Lung (tissue), 12 donors: ENCODE measurements around the gene C15orf62. TPM values are rescaled to one million over a fixed set of nuclear protein-coding genes. Genes with fewer than 3 reads are reported as not detected.

ENCODE experiments used
- ATAC-seq: fragments of 200-7000 bp; cut with Tn5 transposase; one replicate; pipeline ENCODE4 v1.9.1; 2020; ENCODE audit warnings: moderate number of reproducible peaks; ENCODE audit not compliant: insufficient read depth, low FRiP score
- DNase-seq, 3 donors: peaks; one replicate each; pipeline ENCODE4 v3.0.0-alpha.2; 2013 to 2017
- H3K27ac ChIP-seq, 2 donors: one replicate each; pipeline ENCODE4 v1.5.1; 2013; ENCODE audit warnings: mild to moderate bottlenecking in 2 of 2, moderate library complexity in 2 of 2, control low read depth in 1 of 2, inconsistent platforms in 1 of 2, low read depth in 1 of 2, low read length in 1 of 2
- H3K27me3 ChIP-seq, 3 donors: one replicate each; pipeline ENCODE4 v1.5.1; 2013; ENCODE audit warnings: low read length in 2 of 3; ENCODE audit not compliant: control insufficient read depth in 3 of 3, insufficient read depth in 3 of 3
- H3K36me3 ChIP-seq, 4 donors: one replicate each; pipeline ENCODE4 v1.5.1; 2013; ENCODE audit warnings: low read length in 4 of 4, mild to moderate bottlenecking in 1 of 4, moderate library complexity in 1 of 4; ENCODE audit not compliant: control insufficient read depth in 4 of 4, insufficient read depth in 4 of 4
- H3K4me1 ChIP-seq, 5 donors: one replicate each; pipeline ENCODE4 v1.5.1; 2013; ENCODE audit warnings: low read length in 5 of 5, mild to moderate bottlenecking in 2 of 5, moderate library complexity in 1 of 5; ENCODE audit not compliant: control insufficient read depth in 5 of 5, insufficient read depth in 5 of 5
- H3K4me3 ChIP-seq: one replicate; pipeline ENCODE4 v1.5.1; 2013; ENCODE audit warnings: mild to moderate bottlenecking, control low read depth, moderate library complexity
- H3K9ac ChIP-seq, 2 donors: one replicate each; pipeline ENCODE4 v1.5.1; 2013; ENCODE audit warnings: low read length in 2 of 2, control low read depth in 1 of 2; ENCODE audit not compliant: insufficient read depth in 1 of 2
- H3K9me3 ChIP-seq, 4 donors: one replicate each; pipeline ENCODE4 v1.5.1; 2013; ENCODE audit warnings: low read length in 3 of 4, mild to moderate bottlenecking in 1 of 4, moderate library complexity in 1 of 4; ENCODE audit not compliant: control insufficient read depth in 4 of 4, insufficient read depth in 3 of 4
- WGBS, 2 donors: extraction: QIAGEN DNeasy Blood & Tissue Kit; methylation state at CpG; one replicate each; pipeline ENCODE4 v1.1.7; 2013; 5-methylcytosine and 5-hydroxymethylcytosine counted together
- polyA plus RNA-seq, 2 donors: library from polyadenylated mRNA; stranded (reverse); fragments of 200-250 nt; gene quantifications; one replicate each; pipeline ENCODE4 v1.2.1, GENCODE V29; 2013
- total RNA-seq, 2 donors: library from RNA; depleted of rRNA in 1 of 2; stranded (reverse); fragments of >200 nt in 1 of 2; gene quantifications; one replicate each; pipeline ENCODE4 v1.2.1, GENCODE V29; 2014 to 2021
- TF ChIP-seq, protein P1 (sequence below): IDR thresholded peaks from 2 replicates; pipeline ENCODE4 v1.5.1; 2012; ENCODE audit warnings: mild to moderate bottlenecking; ENCODE audit errors: control extremely low read depth, extremely low read depth
- donor health status: control.
- donor health status: control.
- donor health status: Bipolar disorder and iron deficiency.
- donor health status: healthy.
- donor health status: DM: yes; HTN: yes; CAD: no.

Gene C15orf62
- total and polyA plus RNA-seq, 4 donors = 0.34 to 1.5 (median 0.73) TPM

- Histone ChIP-seq H3K27ac (peak overlapping the region in 1 of 2 donors; percentile 89), H3K27me3 (no peaks in the 10 kb centered on the region), H3K9ac (no peak overlapping the region), H3K36me3 (peaks cover 0 to 11% (median 0%) of the 10 kb centered on the region in 4 donors), H3K4me3 (peak overlapping the region; percentile 46), H3K4me1 (peaks cover 0 to 31% (median 0%) of the 10 kb centered on the region in 5 donors), H3K9me3 (no peaks in the 10 kb centered on the region)
- WGBS, 2 donors = 31% methylated on average over 55 of the region's 55 CpGs
- TF ChIP-seq, protein P1, sequence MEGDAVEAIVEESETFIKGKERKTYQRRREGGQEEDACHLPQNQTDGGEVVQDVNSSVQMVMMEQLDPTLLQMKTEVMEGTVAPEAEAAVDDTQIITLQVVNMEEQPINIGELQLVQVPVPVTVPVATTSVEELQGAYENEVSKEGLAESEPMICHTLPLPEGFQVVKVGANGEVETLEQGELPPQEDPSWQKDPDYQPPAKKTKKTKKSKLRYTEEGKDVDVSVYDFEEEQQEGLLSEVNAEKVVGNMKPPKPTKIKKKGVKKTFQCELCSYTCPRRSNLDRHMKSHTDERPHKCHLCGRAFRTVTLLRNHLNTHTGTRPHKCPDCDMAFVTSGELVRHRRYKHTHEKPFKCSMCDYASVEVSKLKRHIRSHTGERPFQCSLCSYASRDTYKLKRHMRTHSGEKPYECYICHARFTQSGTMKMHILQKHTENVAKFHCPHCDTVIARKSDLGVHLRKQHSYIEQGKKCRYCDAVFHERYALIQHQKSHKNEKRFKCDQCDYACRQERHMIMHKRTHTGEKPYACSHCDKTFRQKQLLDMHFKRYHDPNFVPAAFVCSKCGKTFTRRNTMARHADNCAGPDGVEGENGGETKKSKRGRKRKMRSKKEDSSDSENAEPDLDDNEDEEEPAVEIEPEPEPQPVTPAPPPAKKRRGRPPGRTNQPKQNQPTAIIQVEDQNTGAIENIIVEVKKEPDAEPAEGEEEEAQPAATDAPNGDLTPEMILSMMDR = no peak
- peak; percentile 86 to 89 (median 88) for DNase-seq
- peak; percentile 34 for ATAC-seq
Measured at GRCh38 chr15:40762919-40763800, 6.6 kb upstream of the C15orf62 start.

- peaks cover 0 to 31% (median 0%) of the 10 kb centered on the region in 5 donors for H3K4me1 ChIP-seq
- H3K36me3 ChIP-seq = peaks cover 0 to 14% (median 0%) of the 10 kb centered on the region in 4 donors
- H3K9ac ChIP-seq = peak within 1 kb of the TSS in 1 of 2 donors; percentile 72
- no peaks in the 10 kb centered on the region for H3K27me3 ChIP-seq
- TF ChIP-seq, protein P1 = no peak
- H3K27ac ChIP-seq = peak within 1 kb of the TSS in 1 of 2 donors; percentile 89
- peak; percentile 86 for ATAC-seq
- H3K4me3 ChIP-seq = peak within 1 kb of the TSS; percentile 46
- 1% methylated on average over 69 to 75 of the region's 75 CpGs for WGBS, 2 donors
- no peaks in the 10 kb centered on the region for H3K9me3 ChIP-seq
- peak; percentile 87 for DNase-seq
Measured at GRCh38 chr15:40763801-40764628, 5.8 kb upstream of the C15orf62 start, which contains the start of gene GCHFR. Gene GCHFR (plus strand): TSS chr15:40764068. CDS start chr15:40764181, 113 bp downstream.

- no peak for ATAC-seq
- DNase-seq = peak in 2 of 3 donors; percentile 31 to 58
- Histone ChIP-seq H3K9ac (peak overlapping the region in 1 of 2 donors; percentile 72), H3K27ac (peak overlapping the region in 1 of 2 donors; percentile 89), H3K4me1 (peaks cover 0 to 31% (median 0%) of the 10 kb centered on the region in 5 donors), H3K4me3 (no peak overlapping the region), H3K9me3 (no peaks in the 10 kb centered on the region), H3K27me3 (no peaks in the 10 kb centered on the region), H3K36me3 (peaks cover 0 to 14% (median under 1%) of the 10 kb centered on the region in 4 donors)
- TF ChIP-seq, protein P1 = no peak
- 22 to 30% methylated on average over 8 of the region's 8 CpGs for WGBS, 2 donors
Measured at GRCh38 chr15:40764629-40765103, 5.1 kb upstream of the C15orf62 start.
